Tibial artery (tissue), 4 donors: ENCODE results near the gene VAPB.

Experiments
- DNase-seq, 2 donors: peaks; one replicate each; pipeline ENCODE4 v3.0.0-alpha.2; 2019
- H3K27ac ChIP-seq, 2 donors: fragments of 200-600 bp; sonication (generic) in 1 of 2; 1 replicate in 1 of 2; 2 replicates in 1 of 2; pipeline ENCODE4 v1.5.1; 2018 to 2019; ENCODE audit warnings: mild to moderate bottlenecking in 1 of 2
- H3K27me3 ChIP-seq, 2 donors: fragments of 200-600 bp; sonication (generic) in 1 of 2; one replicate each; pipeline versions ENCODE4 v1.5.1 to v1.6.0; 2016 to 2019
- H3K36me3 ChIP-seq, 3 donors: fragments of 200-600 bp; sonication (generic) in 2 of 3; one replicate each; pipeline ENCODE4 v1.5.1; 2016 to 2019; ENCODE audit warnings: mild to moderate bottlenecking in 2 of 3
- H3K4me1 ChIP-seq, 4 donors: fragments of 200-600 bp; sonication (generic) in 2 of 4; 1 replicate in 3 of 4; 2 replicates in 1 of 4; pipeline ENCODE4 v1.5.1; 2016 to 2019
- H3K4me3 ChIP-seq, 2 donors: fragments of 200-600 bp; sonication (generic) in 1 of 2; 1 replicate in 1 of 2; 2 replicates in 1 of 2; pipeline ENCODE4 v1.5.1; 2018 to 2019; ENCODE audit warnings: mild to moderate bottlenecking in 2 of 2
- H3K9me3 ChIP-seq, 3 donors: fragments of 200-600 bp; sonication (generic) in 1 of 3; one replicate each; pipeline ENCODE4 v1.5.1; 2016 to 2019
- intact Hi-C: fragments of 100-400 bp; cut with DNase I; formaldehyde crosslinking; loops from one replicate; pipeline ENCODE4 v1.15.0; 2023; ENCODE audit warnings: low total_unique reads
- TF ChIP-seq, protein P1 (sequence below), 2 experiments: fragments of 200-600 bp in 1 of 2; fragments of 450-650 bp in 1 of 2; IDR thresholded peaks; one replicate each; pipeline ENCODE4 v1.5.1; 2017 to 2019; ENCODE audit warnings: antibody characterized with exemption in 2 of 2, mild to moderate bottlenecking in 1 of 2, moderate library complexity in 1 of 2

VAPB gene

DNA sequence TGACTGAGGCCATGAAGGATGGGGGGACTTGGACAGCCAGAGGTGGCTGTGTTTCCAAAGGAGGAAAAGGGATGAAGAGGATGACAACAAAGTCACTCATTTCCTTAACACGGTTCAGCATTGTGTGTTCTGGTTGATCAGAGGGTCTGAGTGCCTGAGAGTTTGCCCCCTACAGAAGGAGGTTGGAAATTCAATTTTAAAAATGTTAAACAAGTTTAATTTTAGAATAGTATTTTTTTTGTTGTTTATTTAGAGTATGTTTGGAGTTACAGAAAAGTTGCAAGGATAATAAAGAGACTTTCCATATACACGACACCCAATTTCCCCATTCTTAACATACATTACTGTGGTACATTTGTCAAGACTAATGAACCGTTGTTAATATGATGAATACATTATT is 10.3 kb upstream of the VAPB start:
- intact Hi-C loops, result no loop called here
- peaks cover 0 to 15% of the 10 kb centered on the region in 2 donors for H3K27me3 ChIP-seq
- H3K4me1 ChIP-seq, result no peaks in the 10 kb centered on the region
- no peaks in the 10 kb centered on the region for H3K36me3 ChIP-seq
- DNase-seq, result no peak
- TF ChIP-seq, protein P1, sequence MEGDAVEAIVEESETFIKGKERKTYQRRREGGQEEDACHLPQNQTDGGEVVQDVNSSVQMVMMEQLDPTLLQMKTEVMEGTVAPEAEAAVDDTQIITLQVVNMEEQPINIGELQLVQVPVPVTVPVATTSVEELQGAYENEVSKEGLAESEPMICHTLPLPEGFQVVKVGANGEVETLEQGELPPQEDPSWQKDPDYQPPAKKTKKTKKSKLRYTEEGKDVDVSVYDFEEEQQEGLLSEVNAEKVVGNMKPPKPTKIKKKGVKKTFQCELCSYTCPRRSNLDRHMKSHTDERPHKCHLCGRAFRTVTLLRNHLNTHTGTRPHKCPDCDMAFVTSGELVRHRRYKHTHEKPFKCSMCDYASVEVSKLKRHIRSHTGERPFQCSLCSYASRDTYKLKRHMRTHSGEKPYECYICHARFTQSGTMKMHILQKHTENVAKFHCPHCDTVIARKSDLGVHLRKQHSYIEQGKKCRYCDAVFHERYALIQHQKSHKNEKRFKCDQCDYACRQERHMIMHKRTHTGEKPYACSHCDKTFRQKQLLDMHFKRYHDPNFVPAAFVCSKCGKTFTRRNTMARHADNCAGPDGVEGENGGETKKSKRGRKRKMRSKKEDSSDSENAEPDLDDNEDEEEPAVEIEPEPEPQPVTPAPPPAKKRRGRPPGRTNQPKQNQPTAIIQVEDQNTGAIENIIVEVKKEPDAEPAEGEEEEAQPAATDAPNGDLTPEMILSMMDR (IDR thresholded peaks at IDR 0.05), result no peak
- H3K4me3 ChIP-seq, result no peak overlapping the region
- H3K9me3 ChIP-seq, result peaks cover 0 to 5% (median 0%) of the 10 kb centered on the region in 3 donors
- H3K27ac ChIP-seq, result no peak overlapping the region

DNA sequence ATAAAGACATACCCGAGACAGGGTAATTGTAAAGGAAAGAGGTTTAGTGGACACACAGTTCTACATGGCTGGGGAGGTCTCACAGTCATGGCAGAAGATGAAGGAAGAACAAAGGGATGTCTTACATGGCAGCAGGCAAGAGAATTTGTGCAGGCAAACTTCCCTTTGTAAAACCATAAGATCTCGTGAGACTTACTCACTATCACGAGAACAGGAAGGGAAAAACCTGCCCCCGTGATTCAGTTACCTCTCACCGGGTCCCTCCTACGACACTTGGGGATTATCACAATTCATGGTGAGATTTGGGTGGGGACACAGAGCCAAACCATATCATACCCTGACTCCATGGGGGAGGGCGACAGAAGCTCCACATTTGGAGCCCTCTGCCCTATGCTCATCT is 7.4 kb upstream of the VAPB start:
- H3K36me3 ChIP-seq, result no peaks in the 10 kb centered on the region
- H3K4me3 ChIP-seq, result no peak overlapping the region
- H3K4me1 ChIP-seq, result no peaks in the 10 kb centered on the region
- peaks cover 0 to 5% (median 0%) of the 10 kb centered on the region in 3 donors for H3K9me3 ChIP-seq
- H3K27me3 ChIP-seq, result peaks cover 0 to 13% of the 10 kb centered on the region in 2 donors
- H3K27ac ChIP-seq, result no peak overlapping the region
- no peak for DNase-seq
- intact Hi-C loops, result no loop called here
- TF ChIP-seq, protein P1 (IDR thresholded peaks at IDR 0.05), result no peak

DNA sequence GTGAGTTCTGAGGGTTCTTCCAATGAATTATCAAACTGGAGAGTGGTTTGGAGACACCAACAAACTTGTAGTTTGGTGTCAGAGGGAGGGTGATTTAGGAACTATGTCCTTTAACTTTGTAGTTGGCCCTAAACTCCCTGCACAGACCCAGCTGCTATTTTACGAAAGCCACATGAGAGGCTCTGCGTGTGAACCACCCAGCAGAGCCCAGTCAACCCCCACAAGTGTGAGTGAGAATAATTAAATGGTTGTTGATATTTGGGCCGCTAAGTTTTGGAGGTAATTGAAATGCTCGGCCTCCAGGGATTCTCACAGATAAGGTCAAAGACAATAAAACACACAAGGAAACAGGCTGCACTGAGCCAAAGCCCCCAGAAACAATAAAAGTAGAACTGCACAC is 6.9 kb upstream of the VAPB start:
- Histone ChIP-seq H3K9me3 (peaks cover 0 to 5% (median 0%) of the 10 kb centered on the region in 3 donors), H3K27ac (no peak overlapping the region), H3K27me3 (peaks cover 0 to 12% of the 10 kb centered on the region in 2 donors), H3K4me3 (no peak overlapping the region), H3K36me3 (no peaks in the 10 kb centered on the region), H3K4me1 (no peaks in the 10 kb centered on the region)
- TF ChIP-seq, protein P1 (IDR thresholded peaks at IDR 0.05), result no peak
- DNase-seq, result no peak
- intact Hi-C loops, result no loop called here

DNA sequence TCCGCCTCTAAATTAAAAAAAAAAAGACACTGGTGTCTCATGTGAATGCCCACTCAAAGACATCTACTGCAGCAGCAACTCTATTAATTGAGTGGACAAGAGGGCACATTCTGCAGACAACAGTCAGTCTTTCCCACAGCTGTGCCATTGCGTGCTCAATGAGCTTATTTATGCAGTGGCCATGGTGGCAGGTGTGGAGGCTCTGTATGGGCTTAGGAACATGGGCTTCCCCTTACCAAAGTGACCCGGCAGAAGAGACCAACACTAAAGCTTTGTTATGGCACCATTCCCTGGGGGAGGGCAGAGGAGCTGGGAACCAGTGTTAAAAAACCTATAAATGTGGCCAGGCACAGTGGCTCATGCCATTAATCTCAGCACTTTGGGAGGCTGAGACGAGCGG is 4.2 kb upstream of the VAPB start:
- no peak for DNase-seq
- peaks cover 0 to 5% (median 0%) of the 10 kb centered on the region in 3 donors for H3K9me3 ChIP-seq
- TF ChIP-seq, protein P1 (IDR thresholded peaks at IDR 0.05), result no peak
- peaks cover 0 to 12% of the 10 kb centered on the region in 2 donors for H3K27me3 ChIP-seq
- H3K36me3 ChIP-seq, result no peaks in the 10 kb centered on the region
- no peak overlapping the region for H3K4me3 ChIP-seq
- intact Hi-C loops, result no loop called here
- no peak overlapping the region for H3K27ac ChIP-seq
- peaks cover 0 to 1% (median under 1%) of the 10 kb centered on the region in 4 donors for H3K4me1 ChIP-seq

DNA sequence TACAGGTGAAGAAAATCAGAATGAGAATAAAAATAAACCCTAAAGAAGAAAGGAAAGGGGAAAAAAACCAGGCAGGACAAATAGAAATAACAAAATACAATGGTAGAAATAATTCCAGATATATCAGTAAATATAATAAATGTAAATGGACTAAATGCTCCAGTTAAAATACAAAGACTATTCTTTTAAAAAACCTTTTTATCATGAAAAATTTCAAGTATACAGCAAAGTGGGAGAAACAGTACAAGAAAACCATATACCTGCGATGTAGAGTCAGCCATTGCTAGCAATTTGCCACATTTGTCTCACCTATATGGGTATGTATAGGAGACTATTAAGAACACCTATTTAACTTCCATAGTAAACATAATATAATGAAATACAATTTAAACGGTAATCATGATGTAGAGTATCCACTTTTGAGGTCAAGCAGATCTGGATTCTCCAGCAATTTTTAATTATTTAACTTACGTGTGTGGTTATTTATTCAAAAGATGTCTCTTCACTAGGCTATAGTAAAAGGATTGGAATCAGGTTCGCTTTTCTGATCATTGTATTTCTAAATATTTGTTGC is 914 bp upstream of the VAPB start:
- TF ChIP-seq, protein P1 (IDR thresholded peaks at IDR 0.05), result no peak
- H3K36me3 ChIP-seq, result no peaks in the 10 kb centered on the region
- no peak for DNase-seq
- H3K27me3 ChIP-seq, result peaks cover 0 to 5% of the 10 kb centered on the region in 2 donors
- no peaks in the 10 kb centered on the region for H3K9me3 ChIP-seq
- intact Hi-C loops, result no loop called here
- peak overlapping the region; percentile 92 to 93 for H3K27ac ChIP-seq
- peak overlapping the region; percentile 86 to 88 for H3K4me3 ChIP-seq
- peaks cover 0 to 33% (median 22%) of the 10 kb centered on the region in 4 donors for H3K4me1 ChIP-seq
